Testis (tissue), 3 donors: Measurements from ENCODE around the gene ITPRIP. TPM values are rescaled to one million over a fixed set of nuclear protein-coding genes. Genes with fewer than 3 reads are reported as not detected.

Experiments
- DNase-seq: peaks from one replicate; pipeline ENCODE4 v3.0.0-alpha.2; 2019
- H3K27ac ChIP-seq, 2 donors: fragments of 200-600 bp; sonication (generic); one replicate each; pipeline ENCODE4 v1.5.1; 2019
- H3K27me3 ChIP-seq: fragments of 200-600 bp; sonication (generic); one replicate; pipeline ENCODE4 v1.5.1; 2019
- H3K36me3 ChIP-seq: fragments of 200-600 bp; sonication (generic); one replicate; pipeline ENCODE4 v1.5.1; 2017; ENCODE audit warnings: low read depth; ENCODE audit errors: missing control alignments
- H3K4me1 ChIP-seq: fragments of 200-600 bp; sonication (generic); one replicate; pipeline ENCODE4 v1.5.1; 2019
- H3K4me3 ChIP-seq, 2 donors: fragments of 200-600 bp; sonication (generic); one replicate each; pipeline ENCODE4 v1.5.1; 2017 to 2019
- H3K9me3 ChIP-seq: fragments of 200-600 bp; sonication (generic); one replicate; pipeline ENCODE4 v1.5.1; 2017
- CTCF ChIP-seq, 3 experiments: fragments of 450-650 bp in 2 of 3; fragments of 200-600 bp in 1 of 3; sonication (generic) in 1 of 3; IDR thresholded peaks; one replicate each; pipeline ENCODE4 v1.5.1; 2016 to 2019; ENCODE audit warnings: antibody characterized with exemption in 3 of 3, mild to moderate bottlenecking in 2 of 3, moderate library complexity in 1 of 3
- POLR2A ChIP-seq: fragments of 450-650 bp; IDR thresholded peaks from one replicate; pipeline ENCODE4 v1.6.1; 2017; ENCODE audit warnings: antibody characterized with exemption, mild to moderate bottlenecking, moderate library complexity
- WGBS, 2 donors: methylation state at CpG; one replicate each; pipeline ENCODE4 v1.1.5; 2018; 5-methylcytosine and 5-hydroxymethylcytosine counted together
- intact Hi-C: fragments of 100-400 bp; cut with DNase I; formaldehyde crosslinking; loops from one replicate; pipeline ENCODE4 v1.15.1; 2023; ENCODE audit warnings: low total_unique reads
- polyA plus RNA-seq: library from polyadenylated mRNA; stranded (reverse); fragments of 350-450 nt; fragmentation: Illumina TruSeq; extraction: RNeasy Lipid Tissue Mini Kit (QIAGEN cat#74804); gene quantifications from one replicate; pipeline ENCODE4 v1.2.3, GENCODE V29; 2014; ENCODE audit warnings: low read depth, low replicate concordance; ENCODE audit not compliant: insufficient read depth
- total RNA-seq, 2 donors: library from RNA; depleted of rRNA; stranded (reverse); fragments of >200 nt; gene quantifications; one replicate each; pipeline ENCODE4 v1.2.3, GENCODE V29; 2016

ITPRIP gene
- total and polyA plus RNA-seq, 3 donors from 2014 or later: 21.5 to 29.5 (median 21.6) TPM

GRCh38 chr10:104301907-104302690 is 36.2 kb downstream of the ITPRIP start:
- Histone ChIP-seq H3K9me3 (no peaks in the 10 kb centered on the region), H3K4me1 (peaks cover 23% of the 10 kb centered on the region), H3K36me3 (no peaks in the 10 kb centered on the region), H3K27ac (no peak overlapping the region), H3K27me3 (no peaks in the 10 kb centered on the region), H3K4me3 (no peak overlapping the region)
- TF ChIP-seq POLR2A (no peak), CTCF (IDR thresholded peaks at IDR 0.05) (no peak)
- DNase-seq: no peak
- WGBS, 2 donors: 69 to 74% methylated on average over 3 of the region's 3 CpGs
- intact Hi-C loops: no loop called here

- DNase-seq: no peak
- H3K9me3 ChIP-seq: no peaks in the 10 kb centered on the region
- peak overlapping the region; percentile 80 to 86 for H3K27ac ChIP-seq
- TF ChIP-seq CTCF (IDR thresholded peaks at IDR 0.05): no peak
- no peak for TF ChIP-seq POLR2A
- 36 to 46% methylated on average over 5 to 7 of the region's 7 CpGs for WGBS, 2 donors
- no peaks in the 10 kb centered on the region for H3K27me3 ChIP-seq
- intact Hi-C loops: no loop called here
- H3K4me1 ChIP-seq: peaks cover 23% of the 10 kb centered on the region
- no peaks in the 10 kb centered on the region for H3K36me3 ChIP-seq
- no peak overlapping the region for H3K4me3 ChIP-seq
Measured at GRCh38 chr10:104300736-104301292, 37.5 kb downstream of the ITPRIP start.

- intact Hi-C loops: no loop called here
- peaks cover 17% of the 10 kb centered on the region for H3K4me1 ChIP-seq
Measured at GRCh38 chr10:104300002-104300735, 38.1 kb downstream of the ITPRIP start.

More at GRCh38 chr10:104300002-104300735, 38.1 kb downstream of the ITPRIP start:
- H3K4me3 ChIP-seq: no peak overlapping the region
- DNase-seq: peak; percentile 50
- TF ChIP-seq CTCF (IDR thresholded peaks at IDR 0.05) (no peak), POLR2A (no peak)
- H3K27ac ChIP-seq: peak overlapping the region; percentile 80 to 86
- H3K27me3 ChIP-seq: no peaks in the 10 kb centered on the region
- 56 to 64% methylated on average over 12 of the region's 12 CpGs for WGBS, 2 donors
- H3K36me3 ChIP-seq: no peaks in the 10 kb centered on the region
- H3K9me3 ChIP-seq: no peaks in the 10 kb centered on the region
